NCI-H1048 (cell line): ENCODE measurements around the gene PLGLB1.
"Not testable (repeated sequence)": the region's sequence is repeated elsewhere in the genome, so short reads cannot be mapped to it uniquely, and the experiment has no call there.

Experiments
- DNase-seq: peaks from one replicate; lab custom pipeline; 2025; lab: John Stamatoyannopoulos, UW

The PLGLB1 gene

GRCh38 chr2:87021744-87022143, at the start of gene PLGLB1:
TSS of gene PLGLB1 (minus strand) at chr2:87021844. CDS start at chr2:87021783, 61 bp downstream.
- not testable (repeated sequence) for DNase-seq

DNA sequence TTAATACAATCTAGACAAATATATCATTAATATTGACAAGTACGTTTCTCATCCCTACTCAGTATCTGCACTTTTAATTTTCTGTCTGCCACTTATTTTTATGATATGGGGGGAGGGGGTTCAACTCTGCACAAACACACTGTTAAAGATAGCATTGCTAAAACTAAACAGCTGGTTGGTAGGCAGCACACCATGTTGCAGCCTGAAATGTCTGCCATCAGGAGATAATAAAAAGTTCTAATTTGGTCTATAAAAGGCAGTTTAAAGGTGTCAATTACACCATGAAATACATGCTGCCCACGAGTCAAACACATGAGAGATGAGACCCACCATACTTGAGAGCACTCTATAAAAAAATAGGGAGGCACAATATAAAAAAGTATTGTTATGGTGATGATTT, 42.7 kb upstream of the PLGLB1 start:
- not testable (repeated sequence) for DNase-seq

DNA sequence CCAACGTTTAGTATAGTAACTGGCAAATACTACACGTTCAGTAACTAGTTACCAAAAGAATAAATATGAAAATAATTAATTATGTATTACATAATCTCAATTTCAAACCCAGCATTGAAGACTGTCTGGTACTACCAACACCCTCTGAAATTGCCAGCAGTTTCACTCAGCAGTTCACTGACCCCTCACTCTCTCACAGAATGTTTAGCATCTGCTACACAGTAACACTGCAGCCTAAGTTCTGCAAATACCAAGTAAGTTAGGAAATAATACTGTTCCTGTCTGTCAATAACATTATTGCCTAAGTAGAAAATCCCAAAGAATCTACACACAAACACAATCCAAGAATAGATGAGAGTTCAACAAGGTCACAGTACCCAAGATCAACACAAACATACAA, 41.8 kb upstream of the PLGLB1 start:
- DNase-seq, result not testable (repeated sequence)

DNA sequence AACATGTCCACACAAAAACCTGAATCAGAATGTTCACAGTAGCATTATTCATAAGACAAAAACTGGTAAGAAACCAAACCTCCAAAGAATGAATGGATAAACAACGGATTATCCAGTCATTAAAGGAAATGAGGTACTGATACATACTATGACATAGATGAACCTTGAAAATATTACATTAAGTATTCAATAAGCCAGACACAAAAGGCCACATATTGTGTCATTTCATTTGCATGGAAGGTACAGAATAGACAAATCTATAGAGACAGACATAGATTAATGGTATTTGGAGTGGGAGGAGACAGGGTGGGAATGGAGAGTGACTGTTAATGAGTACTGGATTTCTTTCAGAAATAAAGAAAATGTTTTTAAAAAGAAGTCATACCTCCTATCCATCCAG, 39.9 kb upstream of the PLGLB1 start:
- DNase-seq, result not testable (repeated sequence)

DNA sequence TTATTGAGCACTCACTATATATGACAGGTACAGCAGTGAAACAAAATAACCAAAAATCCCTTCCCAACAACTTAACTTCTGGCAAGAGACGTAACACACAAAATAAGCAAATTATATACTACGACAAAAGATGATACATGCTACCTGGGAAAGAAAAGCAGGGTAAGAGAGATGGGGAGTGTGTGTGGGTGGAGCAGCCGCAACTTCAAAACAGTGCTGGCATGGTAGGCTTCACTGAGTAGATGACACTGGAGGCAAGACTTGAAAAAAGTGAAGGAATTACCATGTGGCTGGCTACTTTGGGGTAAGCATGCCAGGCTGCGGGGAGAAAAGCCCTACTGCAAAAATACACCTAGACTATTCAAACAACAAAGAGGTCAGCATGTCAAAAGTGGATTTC, 36.0 kb upstream of the PLGLB1 start:
- DNase-seq, result not testable (repeated sequence)

DNA sequence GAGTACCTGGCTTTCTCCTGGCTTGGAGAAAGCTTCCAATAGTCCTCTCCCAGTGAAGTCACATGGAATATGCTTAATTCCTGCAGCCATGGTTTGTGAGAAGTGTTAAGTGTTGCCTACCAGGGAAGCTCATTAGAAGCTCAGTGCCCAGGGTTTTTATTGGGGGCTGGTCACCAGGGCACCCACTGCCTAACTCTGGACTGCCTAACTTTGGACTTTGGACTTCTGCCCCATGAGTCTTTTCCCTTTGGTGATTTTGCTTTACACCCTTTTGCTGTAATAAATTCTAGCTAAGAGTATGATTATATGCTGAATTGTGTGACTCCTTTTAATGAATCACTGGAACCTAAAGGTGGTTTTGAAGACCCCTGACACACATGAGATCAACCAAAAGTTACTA, 35.2 kb upstream of the PLGLB1 start:
- not testable (repeated sequence) for DNase-seq

DNA sequence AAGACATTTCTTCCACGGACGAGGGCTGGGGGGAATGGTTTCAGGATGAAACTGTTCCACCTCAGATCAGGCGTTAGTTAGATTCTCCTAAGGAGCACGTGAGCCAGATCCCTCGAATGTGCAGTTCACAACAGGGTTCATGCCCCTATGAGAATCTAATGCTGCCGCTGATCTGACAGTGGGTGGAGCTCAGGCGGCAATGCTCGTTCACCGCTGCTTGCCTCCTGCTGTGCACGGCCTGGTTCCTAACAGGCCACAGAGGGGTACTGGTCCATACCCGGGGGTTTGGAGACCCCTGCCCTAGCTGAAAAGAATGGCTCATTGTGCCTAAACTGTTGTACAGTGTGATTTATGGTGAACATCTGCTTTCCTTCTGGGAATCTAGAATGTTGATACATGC, 34.8 kb upstream of the PLGLB1 start:
- DNase-seq, result not testable (repeated sequence)

DNA sequence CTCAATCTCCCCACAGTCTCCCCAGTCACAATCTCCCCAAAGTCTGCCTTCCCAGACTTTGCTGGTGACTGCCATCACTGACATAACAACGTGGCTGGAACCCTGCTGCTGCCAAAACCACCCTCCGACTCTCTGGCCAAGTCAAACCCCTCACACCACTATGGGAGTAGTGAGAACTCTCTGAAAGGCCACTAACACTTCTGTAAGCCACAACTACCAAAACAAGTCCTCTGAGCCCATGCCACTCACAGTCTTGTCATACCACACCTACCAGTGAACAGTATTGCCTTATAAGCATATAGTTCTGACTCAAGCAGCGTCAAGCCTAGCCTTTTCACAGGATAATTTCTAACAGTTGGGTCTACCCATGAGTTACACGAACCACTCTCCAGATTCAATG, 32.7 kb upstream of the PLGLB1 start:
- DNase-seq, result not testable (repeated sequence)

- not testable (repeated sequence) for DNase-seq
Observed at GRCh38 chr2:87041321-87041978, 19.8 kb upstream of the PLGLB1 start.

DNA sequence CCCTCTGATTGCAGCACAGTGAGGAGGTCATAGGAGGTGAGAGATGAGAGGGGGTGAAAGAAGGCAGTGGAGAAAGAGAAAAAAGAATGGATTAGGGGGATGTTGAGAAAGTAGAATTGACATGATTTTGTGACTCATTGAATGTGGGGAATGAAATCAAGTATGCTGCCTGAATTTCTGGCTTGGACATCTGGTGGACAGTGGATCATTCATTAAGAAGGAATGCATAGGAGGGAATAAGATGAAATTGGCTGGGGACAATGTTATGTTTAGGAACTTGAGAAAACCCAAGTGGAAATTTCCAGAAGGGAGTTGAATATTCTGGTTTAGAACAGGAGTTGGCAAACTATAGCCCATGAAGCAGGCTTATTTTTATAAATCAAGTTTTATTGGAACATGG, 7.0 kb upstream of the PLGLB1 start:
- DNase-seq, result not testable (repeated sequence)

DNA sequence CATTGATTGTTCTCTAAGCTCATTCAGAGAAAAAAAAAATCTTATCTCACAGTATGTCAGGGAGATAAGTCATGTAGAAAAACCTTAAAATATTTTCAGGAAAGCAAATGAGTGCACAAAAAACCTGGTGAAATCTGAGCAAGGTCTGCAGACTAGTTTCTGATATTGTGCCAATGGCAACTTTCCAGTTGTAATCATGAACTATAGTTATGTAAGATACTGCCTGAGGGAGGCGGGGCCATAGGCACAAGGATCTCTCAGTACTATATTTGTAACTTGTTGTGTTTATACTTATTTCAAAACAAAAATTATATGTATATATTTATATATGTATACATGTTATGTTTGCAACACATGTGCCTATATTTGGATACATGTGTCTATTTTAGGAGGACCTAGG, 5.2 kb upstream of the PLGLB1 start:
- DNase-seq, result not testable (repeated sequence)

DNA sequence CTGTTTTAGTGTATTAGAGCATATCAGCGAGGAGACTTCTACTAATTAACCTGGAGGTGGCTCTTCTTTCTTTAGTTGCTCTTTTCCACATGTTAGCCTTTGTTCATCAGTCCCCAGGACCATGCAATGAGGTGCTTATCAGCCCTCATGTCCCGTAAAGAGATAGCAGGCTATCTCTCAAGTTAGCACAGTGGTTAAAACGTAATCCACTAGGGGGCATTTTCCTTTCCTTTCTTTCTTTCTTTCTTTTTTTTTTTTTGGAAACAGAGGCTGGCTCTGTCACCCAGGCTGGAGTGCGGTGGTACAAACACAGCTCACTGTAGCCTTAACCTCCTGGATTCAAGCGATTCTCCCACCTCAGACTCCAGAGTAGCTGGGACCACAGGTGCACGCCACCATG, 4.3 kb upstream of the PLGLB1 start:
- not testable (repeated sequence) for DNase-seq

- DNase-seq, result not testable (repeated sequence)
Observed at GRCh38 chr2:87023988-87024615, 2.5 kb upstream of the PLGLB1 start.

GRCh38 chr2:87021043-87021442, 601 bp downstream of the PLGLB1 start:
- not testable (repeated sequence) for DNase-seq

GRCh38 chr2:87019053-87019452, 2.6 kb downstream of the PLGLB1 start:
- not testable (repeated sequence) for DNase-seq

- DNase-seq, result not testable (repeated sequence)
Observed at GRCh38 chr2:87014489-87015169, 7.0 kb downstream of the PLGLB1 start.

- DNase-seq, result not testable (repeated sequence)
Observed at GRCh38 chr2:87004398-87004797, 17.2 kb downstream of the PLGLB1 start.
